Transverse colon (tissue), 4 donors: ENCODE data around the gene JMJD1C. TPM values are rescaled to one million over a fixed set of nuclear protein-coding genes. Genes with fewer than 3 reads are reported as not detected.

Source experiments
- DNase-seq: peaks from one replicate; pipeline ENCODE4 v3.0.0-alpha.2; 2019
- H3K27ac ChIP-seq, 4 donors: fragments of 200-600 bp; sonication (generic); 2 replicates each; pipeline ENCODE4 v1.5.1; 2016 to 2018; ENCODE audit warnings: inconsistent platforms in 4 of 4
- H3K27me3 ChIP-seq: fragments of 200-600 bp; sonication (generic); 2 replicates; pipeline ENCODE4 v1.5.1; 2017; ENCODE audit warnings: inconsistent platforms
- H3K36me3 ChIP-seq, 4 donors: fragments of 200-600 bp; sonication (generic); 2 replicates each; pipeline ENCODE4 v1.5.1; 2017 to 2019; ENCODE audit warnings: inconsistent platforms in 4 of 4
- H3K4me1 ChIP-seq, 4 donors: fragments of 200-600 bp; sonication (generic); 2 replicates each; pipeline ENCODE4 v1.5.1; 2017 to 2020; ENCODE audit warnings: inconsistent platforms in 4 of 4
- H3K4me3 ChIP-seq, 4 donors: fragments of 200-600 bp; sonication (generic); 1 replicate in 1 of 4; 2 replicates in 3 of 4; pipeline versions ENCODE4 v1.5.1 to v1.6.1; 2017 to 2019; ENCODE audit warnings: inconsistent platforms in 4 of 4
- H3K9me3 ChIP-seq, 2 donors: fragments of 200-600 bp; sonication (generic); 2 replicates each; pipeline ENCODE4 v1.5.1; 2017 to 2019; ENCODE audit warnings: inconsistent platforms in 2 of 2
- CTCF ChIP-seq, 5 experiments: fragments of 200-600 bp in 3 of 5; fragments of 450-650 bp in 2 of 5; sonication (generic) in 3 of 5; IDR thresholded peaks; 1 replicate in 2 of 5; 2 replicates in 3 of 5; pipeline ENCODE4 v1.5.1; 2016 to 2017; ENCODE audit warnings: antibody characterized with exemption in 5 of 5, inconsistent platforms in 3 of 5, mild to moderate bottlenecking in 2 of 5, moderate library complexity in 1 of 5
- EP300 ChIP-seq: sonication (generic); formaldehyde crosslinking; IDR thresholded peaks from one replicate; pipeline ENCODE4 v1.6.1; 2017; ENCODE audit warnings: antibody characterized with exemption, low read depth
- POLR2A ChIP-seq: fragments of 450-650 bp; IDR thresholded peaks from one replicate; pipeline ENCODE4 v1.6.1; 2016; ENCODE audit warnings: antibody characterized with exemption, mild to moderate bottlenecking, moderate library complexity
- POLR2AphosphoS5 ChIP-seq, 3 donors: sonication (generic); formaldehyde crosslinking; IDR thresholded peaks; one replicate each; pipeline ENCODE4 v1.6.1; 2016; ENCODE audit warnings: antibody characterized with exemption in 3 of 3
- WGBS, 2 donors: methylation state at CpG; one replicate each; pipeline ENCODE4 v1.1.5; 2018; ENCODE audit warnings: low coverage in 1 of 2; 5-methylcytosine and 5-hydroxymethylcytosine counted together
- in situ Hi-C, 4 donors: fragments of 200-750 bp; cut with MboI; loops; one replicate each; pipeline versions ENCODE4 v1.15.0 to v1.15.1; 2017; ENCODE audit warnings: low sequenced_read_pairs in 3 of 4, low pct_ligation_motif_present in 1 of 4, low pct_unique_long_range_greater_than_20kb in 1 of 4
- intact Hi-C: fragments of 100-400 bp; cut with DNase I; formaldehyde crosslinking; loops from one replicate; pipeline ENCODE4 v1.15.1; 2023; ENCODE audit warnings: low total_unique reads
- total RNA-seq, 4 donors: library from RNA; depleted of rRNA; stranded (reverse); fragments of >200 nt; gene quantifications; one replicate each; pipeline ENCODE4 v1.1.0, GENCODE V29; 2016

Gene JMJD1C
- total RNA-seq, 4 donors from 2014 or later = 56.7 to 128 (median 78.9) TPM

- Histone ChIP-seq H3K9me3 (no peaks in the 10 kb centered on the region), H3K27me3 (no peaks in the 10 kb centered on the region), H3K36me3 (no peaks in the 10 kb centered on the region), H3K4me3 (no peak overlapping the region), H3K27ac (no peak overlapping the region), H3K4me1 (no peaks in the 10 kb centered on the region)
- in situ Hi-C loops = no loop called here
- TF ChIP-seq EP300 (no peak), POLR2AphosphoS5 (IDR thresholded peaks at IDR 0.05) (no peak), CTCF (IDR thresholded peaks at IDR 0.05) (no peak), POLR2A (no peak)
- intact Hi-C loops = no loop called here
- WGBS, 2 donors = 83 to 94% methylated on average over 1 to 2 of the region's 2 CpGs
- no peak for DNase-seq
Observed at GRCh38 chr10:63365976-63366765, 99.6 kb downstream of the JMJD1C start.

GRCh38 chr10:63364918-63365317 is 100.9 kb downstream of the JMJD1C start:
- Histone ChIP-seq H3K36me3 (no peaks in the 10 kb centered on the region), H3K4me1 (no peaks in the 10 kb centered on the region), H3K27ac (no peak overlapping the region), H3K4me3 (no peak overlapping the region), H3K9me3 (no peaks in the 10 kb centered on the region), H3K27me3 (no peaks in the 10 kb centered on the region)
- WGBS, 2 donors = 83 to 99% methylated on average over 2 of the region's 2 CpGs
- no peak for TF ChIP-seq CTCF (IDR thresholded peaks at IDR 0.05)
- no peak for TF ChIP-seq POLR2AphosphoS5 (IDR thresholded peaks at IDR 0.05)
- no peak for TF ChIP-seq EP300
- TF ChIP-seq POLR2A = no peak
- in situ Hi-C loops (no loop called here), intact Hi-C loops (no loop called here)
- DNase-seq = no peak

GRCh38 chr10:63363951-63364350 is 101.8 kb downstream of the JMJD1C start:
- DNase-seq = no peak
- TF ChIP-seq CTCF (IDR thresholded peaks at IDR 0.05) (no peak), EP300 (no peak), POLR2A (no peak), POLR2AphosphoS5 (IDR thresholded peaks at IDR 0.05) (no peak)
- H3K4me1 ChIP-seq = no peaks in the 10 kb centered on the region
- in situ Hi-C loops = no loop called here
- 85 to 100% methylated on average over 3 to 7 of the region's 7 CpGs for WGBS, 2 donors
- no peaks in the 10 kb centered on the region for H3K9me3 ChIP-seq
- H3K4me3 ChIP-seq = no peak overlapping the region
- no peak overlapping the region for H3K27ac ChIP-seq
- H3K36me3 ChIP-seq = no peaks in the 10 kb centered on the region
- intact Hi-C loops = no loop called here
- H3K27me3 ChIP-seq = no peaks in the 10 kb centered on the region

GRCh38 chr10:63355682-63356081 is 110.1 kb downstream of the JMJD1C start:
- in situ Hi-C loops (no loop called here), intact Hi-C loops (loop anchor here (2.0 kb wide), 1 partner anchor 35 kb away; no protein-coding TSS in a partner anchor)
- no peaks in the 10 kb centered on the region for H3K27me3 ChIP-seq
- H3K27ac ChIP-seq = no peak overlapping the region
- WGBS, 2 donors = 29 to 41% methylated on average over 2 of the region's 2 CpGs
- DNase-seq = no peak
- H3K4me3 ChIP-seq = no peak overlapping the region
- TF ChIP-seq CTCF (IDR thresholded peaks at IDR 0.05) = no peak
- TF ChIP-seq POLR2AphosphoS5 (IDR thresholded peaks at IDR 0.05) = no peak
- TF ChIP-seq EP300 = no peak
- no peak for TF ChIP-seq POLR2A
- no peaks in the 10 kb centered on the region for H3K36me3 ChIP-seq
- H3K9me3 ChIP-seq = no peaks in the 10 kb centered on the region
- peaks cover 0 to 8% (median 0%) of the 10 kb centered on the region in 4 donors for H3K4me1 ChIP-seq
